Loucy (cell line): ENCODE data around the gene SHISAL1.

ENCODE experiments used
- H2AFZ ChIP-seq: fragments of 200-600 bp; sonication (generic); 2 replicates; pipeline ENCODE4 v1.6.0; 2016; ENCODE audit warnings: antibody characterized with exemption, mild to moderate bottlenecking, low read length, moderate library complexity
- H3F3A ChIP-seq: fragments of 200-600 bp; 2 replicates; pipeline ENCODE4 v1.6.0; 2016; ENCODE audit warnings: antibody characterized with exemption, low read depth, mild to moderate bottlenecking
- H3K27me3 ChIP-seq: fragments of 200-600 bp; sonication (generic); 2 replicates; pipeline ENCODE4 v1.6.1; 2014; ENCODE audit warnings: low read length, mild to moderate bottlenecking; ENCODE audit not compliant: insufficient read depth, poor library complexity, severe bottlenecking
- H3K36me3 ChIP-seq: fragments of 200-600 bp; sonication (generic); 2 replicates; pipeline ENCODE4 v1.6.1; 2016; ENCODE audit warnings: low read length; ENCODE audit not compliant: insufficient read depth
- H3K4me1 ChIP-seq: fragments of 200-600 bp; sonication (generic); 2 replicates; pipeline ENCODE4 v1.5.1; 2014; ENCODE audit warnings: low read length, mild to moderate bottlenecking; ENCODE audit not compliant: insufficient read depth, poor library complexity, severe bottlenecking
- H3K4me2 ChIP-seq: fragments of 200-600 bp; sonication (generic); 2 replicates; pipeline ENCODE4 v1.6.0; 2014; ENCODE audit warnings: antibody characterized with exemption, low read length, low read depth, mild to moderate bottlenecking; ENCODE audit not compliant: poor library complexity, severe bottlenecking
- H3K4me3 ChIP-seq: fragments of 200-600 bp; sonication (generic); 2 replicates; pipeline ENCODE4 v1.5.1; 2014; ENCODE audit warnings: low read length, mild to moderate bottlenecking, mixed read lengths; ENCODE audit not compliant: poor library complexity, severe bottlenecking
- H3K79me2 ChIP-seq: fragments of 200-600 bp; sonication (generic); 2 replicates; pipeline ENCODE4 v1.6.1; 2014; ENCODE audit warnings: low read length; ENCODE audit not compliant: insufficient read depth
- H3K9ac ChIP-seq: fragments of 200-600 bp; sonication (generic); 2 replicates; pipeline ENCODE4 v1.6.0; 2014; ENCODE audit warnings: mild to moderate bottlenecking, low read depth, low read length, moderate library complexity; ENCODE audit not compliant: poor library complexity, severe bottlenecking
- H3K9me2 ChIP-seq: fragments of 200-600 bp; sonication (generic); replicated peaks from 2 replicates; pipeline ENCODE4 v1.6.1; 2016; ENCODE audit warnings: low read depth, low read length, mixed read lengths
- H3K9me3 ChIP-seq: fragments of 200-600 bp; sonication (generic); 2 replicates; pipeline ENCODE4 v1.6.1; 2014; ENCODE audit warnings: mild to moderate bottlenecking, antibody characterized with exemption, low read length, low read depth; ENCODE audit not compliant: insufficient read depth
- H4K20me1 ChIP-seq: fragments of 200-600 bp; sonication (generic); 2 replicates; pipeline ENCODE4 v1.6.0; 2014; ENCODE audit warnings: antibody characterized with exemption, low read length, mild to moderate bottlenecking; ENCODE audit not compliant: insufficient read depth, poor library complexity, severe bottlenecking
- CTCF ChIP-seq: fragments of 200-600 bp; sonication (generic); conservative IDR thresholded peaks from 2 replicates; pipeline ENCODE4 v1.5.1; 2014; ENCODE audit warnings: mild to moderate bottlenecking, antibody characterized with exemption, low read length
- EZH2phosphoT487 ChIP-seq: fragments of 200-600 bp; IDR thresholded peaks from 2 replicates; pipeline ENCODE4 v1.6.1; 2018; ENCODE audit warnings: antibody characterized with exemption, mild to moderate bottlenecking, moderate library complexity, borderline replicate concordance

The SHISAL1 gene

GRCh38 chr22:44332946-44333345, 20.2 kb upstream of the SHISAL1 start:
- Histone ChIP-seq H3F3A (no peaks in the 10 kb centered on the region), H3K9me3 (no peaks in the 10 kb centered on the region)

GRCh38 chr22:44331881-44332714, 19.3 kb upstream of the SHISAL1 start:
- H3K9ac ChIP-seq = no peak overlapping the region
- no peaks in the 10 kb centered on the region for H3K36me3 ChIP-seq
- peaks cover 6% of the 10 kb centered on the region for H3K4me1 ChIP-seq
- TF ChIP-seq CTCF (no peak), EZH2phosphoT487 (no peak)
- no peak overlapping the region for H3K4me3 ChIP-seq
- H3K79me2 ChIP-seq = no peaks in the 10 kb centered on the region
- H3K27me3 ChIP-seq = no peaks in the 10 kb centered on the region
- H3K9me2 ChIP-seq = no peaks in the 10 kb centered on the region
- H3F3A ChIP-seq = no peaks in the 10 kb centered on the region
- H3K4me2 ChIP-seq = no peak overlapping the region
- no peaks in the 10 kb centered on the region for H4K20me1 ChIP-seq
- no peaks in the 10 kb centered on the region for H3K9me3 ChIP-seq
- H2AFZ ChIP-seq = no peak overlapping the region

More at GRCh38 chr22:44332946-44333345, 20.2 kb upstream of the SHISAL1 start:
- no peak overlapping the region for H3K4me2 ChIP-seq
- H3K36me3 ChIP-seq = no peaks in the 10 kb centered on the region
- no peak overlapping the region for H2AFZ ChIP-seq
- no peaks in the 10 kb centered on the region for H4K20me1 ChIP-seq
- H3K79me2 ChIP-seq = no peaks in the 10 kb centered on the region
- H3K27me3 ChIP-seq = no peaks in the 10 kb centered on the region
- no peaks in the 10 kb centered on the region for H3K9me2 ChIP-seq
- H3K4me1 ChIP-seq = peaks cover 6% of the 10 kb centered on the region
- H3K9ac ChIP-seq = no peak overlapping the region
- H3K4me3 ChIP-seq = no peak overlapping the region
- TF ChIP-seq EZH2phosphoT487 (no peak), CTCF (no peak)

- no peak overlapping the region for H3K4me2 ChIP-seq
- no peaks in the 10 kb centered on the region for H3K36me3 ChIP-seq
- TF ChIP-seq EZH2phosphoT487 (no peak), CTCF (no peak)
- H3K27me3 ChIP-seq = no peaks in the 10 kb centered on the region
- H3K9me3 ChIP-seq = no peaks in the 10 kb centered on the region
- no peaks in the 10 kb centered on the region for H3K79me2 ChIP-seq
- peaks cover 6% of the 10 kb centered on the region for H3K4me1 ChIP-seq
- no peaks in the 10 kb centered on the region for H3K9me2 ChIP-seq
- H3K9ac ChIP-seq = no peak overlapping the region
- no peak overlapping the region for H3K4me3 ChIP-seq
- no peaks in the 10 kb centered on the region for H4K20me1 ChIP-seq
- H3F3A ChIP-seq = no peaks in the 10 kb centered on the region
- H2AFZ ChIP-seq = no peak overlapping the region
These were observed 18.3 kb upstream of the SHISAL1 start for GRCh38 chr22:44330744-44331660.
